NB4 (cell line): ENCODE measurements around the gene CPED1.

Source experiments
- CTCF ChIP-seq: IDR thresholded peaks from one replicate; pipeline ENCODE4 v1.5.1; 2012; ENCODE audit warnings: low read depth, low read length
- MAX ChIP-seq: IDR thresholded peaks from 2 replicates; pipeline ENCODE4 v1.6.1; 2011; ENCODE audit warnings: low read depth, low read length
- MYC ChIP-seq: IDR thresholded peaks from 2 replicates; pipeline ENCODE4 v1.6.1; 2011; ENCODE audit warnings: low read depth, low read length
- POLR2A ChIP-seq: IDR thresholded peaks from 2 replicates; pipeline ENCODE4 v1.6.1; 2011; ENCODE audit warnings: mild to moderate bottlenecking; ENCODE audit not compliant: insufficient read length; ENCODE audit errors: extremely low read depth

- TF ChIP-seq CTCF (no peak), POLR2A (no peak), MAX (0 out of 2 replicates have a peak, but pooled peaks have one; percentile 24), MYC (peak; percentile 24; the same call in 1 of the 2 replicates)
Observed at GRCh38 chr7:120996333-120996987, 7.9 kb downstream of the CPED1 start.
